Measurements from ENCODE around the gene MPP2. TPM values are rescaled to one million over a fixed set of nuclear protein-coding genes. Genes with fewer than 3 reads are reported as not detected.
A peak's percentile ranks its signal among the peaks of the same experiment; 100 is the strongest.

The MPP2 gene
- total and polyA plus RNA-seq, 2 experiments from 2014 or later = 1.3 to 1.4 TPM

DNA sequence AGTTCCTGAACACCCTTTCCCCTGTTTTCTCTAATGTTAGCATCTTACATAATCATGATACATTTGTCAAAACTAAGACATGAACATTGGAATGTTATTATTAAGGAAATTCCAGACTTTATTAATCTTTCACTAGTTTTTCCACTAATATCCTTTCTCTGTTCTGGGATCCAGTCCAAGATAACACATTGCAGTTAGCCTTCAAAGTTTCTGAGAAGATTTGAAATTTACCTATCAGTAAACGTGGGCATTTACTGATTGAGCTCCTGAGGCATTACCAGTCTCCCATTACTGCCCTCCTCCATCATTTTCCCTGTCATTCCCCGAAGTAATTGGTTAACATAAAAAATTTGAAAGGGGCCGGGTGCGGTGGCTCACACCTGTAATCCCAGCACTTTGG lies 66.1 kb downstream of the MPP2 start:
- no peaks in the 10 kb centered on the region for H3K9me2 ChIP-seq (replicated peaks; ENCODE audit: insufficient read depth)
- DNase-seq (ENCODE audit: low spot score) = no peak
- H3K27me3 ChIP-seq = no peaks in the 10 kb centered on the region
- H3K9me3 ChIP-seq (ENCODE audit: low read depth) = no peaks in the 10 kb centered on the region
- H3K4me2 ChIP-seq = no peak overlapping the region
- H3K4me3 ChIP-seq = no peak overlapping the region
- H3K36me3 ChIP-seq (replicated peaks; ENCODE audit: insufficient read depth, low read depth) = no peaks in the 10 kb centered on the region
- H2AFZ ChIP-seq = no peak overlapping the region
- 78% methylated on average over 4 of the region's 4 CpGs for WGBS (ENCODE audit: low lambda C conversion rate, missing lambda C conversion rate)
- no peaks in the 10 kb centered on the region for H4K20me1 ChIP-seq (ENCODE audit: insufficient read depth, poor library complexity, severe bottlenecking)
- TF ChIP-seq EZH2 (IDR thresholded peaks at IDR 0.05; ENCODE audit: borderline replicate concordance) (no peak), EZH2phosphoT487 (IDR thresholded peaks at IDR 0.05; ENCODE audit: low read depth, severe bottlenecking, unreplicated experiment) (no peak)
- TF ChIP-seq, protein P1, sequence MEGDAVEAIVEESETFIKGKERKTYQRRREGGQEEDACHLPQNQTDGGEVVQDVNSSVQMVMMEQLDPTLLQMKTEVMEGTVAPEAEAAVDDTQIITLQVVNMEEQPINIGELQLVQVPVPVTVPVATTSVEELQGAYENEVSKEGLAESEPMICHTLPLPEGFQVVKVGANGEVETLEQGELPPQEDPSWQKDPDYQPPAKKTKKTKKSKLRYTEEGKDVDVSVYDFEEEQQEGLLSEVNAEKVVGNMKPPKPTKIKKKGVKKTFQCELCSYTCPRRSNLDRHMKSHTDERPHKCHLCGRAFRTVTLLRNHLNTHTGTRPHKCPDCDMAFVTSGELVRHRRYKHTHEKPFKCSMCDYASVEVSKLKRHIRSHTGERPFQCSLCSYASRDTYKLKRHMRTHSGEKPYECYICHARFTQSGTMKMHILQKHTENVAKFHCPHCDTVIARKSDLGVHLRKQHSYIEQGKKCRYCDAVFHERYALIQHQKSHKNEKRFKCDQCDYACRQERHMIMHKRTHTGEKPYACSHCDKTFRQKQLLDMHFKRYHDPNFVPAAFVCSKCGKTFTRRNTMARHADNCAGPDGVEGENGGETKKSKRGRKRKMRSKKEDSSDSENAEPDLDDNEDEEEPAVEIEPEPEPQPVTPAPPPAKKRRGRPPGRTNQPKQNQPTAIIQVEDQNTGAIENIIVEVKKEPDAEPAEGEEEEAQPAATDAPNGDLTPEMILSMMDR (IDR thresholded peaks at IDR 0.05; ENCODE audit: poor library complexity) = no peak
- no peaks in the 10 kb centered on the region for H3K79me2 ChIP-seq
- no peak overlapping the region for H3K27ac ChIP-seq
- no peaks in the 10 kb centered on the region for H3K4me1 ChIP-seq (ENCODE audit: insufficient read depth)

DNA sequence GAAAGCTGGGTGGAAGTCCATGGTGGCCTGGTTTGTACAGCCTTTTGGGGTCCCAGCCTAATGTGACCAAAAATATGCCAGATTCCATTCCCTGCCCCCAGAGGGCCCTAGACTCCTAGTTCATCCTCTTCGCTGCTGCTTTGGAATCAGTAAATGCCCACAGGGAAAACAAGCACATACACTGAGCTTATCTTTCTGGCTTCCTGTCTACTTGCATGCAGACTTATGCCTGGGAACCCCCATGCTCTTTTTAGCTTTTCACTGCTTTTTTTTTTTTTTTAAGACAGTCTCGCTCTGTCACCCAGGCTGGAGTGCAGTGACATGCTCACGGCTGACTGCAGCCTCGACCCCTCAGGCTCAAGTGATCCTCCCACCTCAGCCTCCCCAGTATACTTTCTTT lies 66.5 kb downstream of the MPP2 start:
- TF ChIP-seq EZH2phosphoT487 (IDR thresholded peaks at IDR 0.05; ENCODE audit: low read depth, severe bottlenecking, unreplicated experiment) (no peak), EZH2 (IDR thresholded peaks at IDR 0.05; ENCODE audit: borderline replicate concordance) (no peak)
- TF ChIP-seq, protein P1 (IDR thresholded peaks at IDR 0.05; ENCODE audit: poor library complexity) = peak; percentile 15
- Histone ChIP-seq H3K79me2 (no peaks in the 10 kb centered on the region), H3K36me3 (replicated peaks; ENCODE audit: insufficient read depth, low read depth) (no peaks in the 10 kb centered on the region), H3K4me1 (ENCODE audit: insufficient read depth) (no peaks in the 10 kb centered on the region), H3K9me3 (ENCODE audit: low read depth) (no peaks in the 10 kb centered on the region), H3K4me2 (no peak overlapping the region), H3K9me2 (replicated peaks; ENCODE audit: insufficient read depth) (no peaks in the 10 kb centered on the region), H4K20me1 (ENCODE audit: insufficient read depth, poor library complexity, severe bottlenecking) (no peaks in the 10 kb centered on the region), H3K27ac (no peak overlapping the region), H2AFZ (no peak overlapping the region), H3K4me3 (no peak overlapping the region), H3K27me3 (no peaks in the 10 kb centered on the region)
- DNase-seq (ENCODE audit: low spot score) = no peak
- WGBS (ENCODE audit: low lambda C conversion rate, missing lambda C conversion rate) = 50% methylated on average over 4 of the region's 4 CpGs

DNA sequence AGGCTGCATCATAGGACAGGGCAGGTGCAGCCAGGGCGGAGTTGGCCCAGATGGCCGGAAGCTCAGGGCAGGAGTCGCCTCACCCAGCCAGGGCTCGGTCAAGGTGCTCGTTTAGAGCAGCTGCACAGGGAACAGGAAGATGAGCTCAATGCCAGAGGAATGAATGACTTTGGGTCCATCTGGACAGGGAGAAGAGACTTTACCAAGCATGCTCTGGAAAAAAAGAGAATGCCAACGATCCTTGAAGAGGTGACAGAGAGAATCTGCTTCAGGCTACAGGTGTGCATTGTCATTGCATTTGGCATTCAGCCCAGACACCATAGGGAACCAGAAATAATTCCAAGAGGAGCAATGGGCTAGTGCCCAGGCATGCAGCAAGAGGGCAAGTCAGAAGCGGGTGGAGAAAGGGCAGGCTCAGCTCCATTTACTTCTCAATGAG lies 67.6 kb downstream of the MPP2 start:
- H3K27ac ChIP-seq = no peak overlapping the region
- DNase-seq (ENCODE audit: low spot score) = no peak
- no peaks in the 10 kb centered on the region for H3K9me3 ChIP-seq (ENCODE audit: low read depth)
- WGBS (ENCODE audit: low lambda C conversion rate, missing lambda C conversion rate) = 69% methylated on average over 7 of the region's 7 CpGs
- no peaks in the 10 kb centered on the region for H3K36me3 ChIP-seq (replicated peaks; ENCODE audit: insufficient read depth, low read depth)
- H3K4me3 ChIP-seq = no peak overlapping the region
- no peaks in the 10 kb centered on the region for H3K79me2 ChIP-seq
- no peaks in the 10 kb centered on the region for H3K4me1 ChIP-seq (ENCODE audit: insufficient read depth)
- TF ChIP-seq EZH2phosphoT487 (IDR thresholded peaks at IDR 0.05; ENCODE audit: low read depth, severe bottlenecking, unreplicated experiment) (no peak), EZH2 (IDR thresholded peaks at IDR 0.05; ENCODE audit: borderline replicate concordance) (no peak)
- TF ChIP-seq, protein P1 (IDR thresholded peaks at IDR 0.05; ENCODE audit: poor library complexity) = no peak
- no peaks in the 10 kb centered on the region for H3K9me2 ChIP-seq (replicated peaks; ENCODE audit: insufficient read depth)
- H2AFZ ChIP-seq = no peak overlapping the region
- no peak overlapping the region for H3K4me2 ChIP-seq
- no peaks in the 10 kb centered on the region for H3K27me3 ChIP-seq
- no peaks in the 10 kb centered on the region for H4K20me1 ChIP-seq (ENCODE audit: insufficient read depth, poor library complexity, severe bottlenecking)

DNA sequence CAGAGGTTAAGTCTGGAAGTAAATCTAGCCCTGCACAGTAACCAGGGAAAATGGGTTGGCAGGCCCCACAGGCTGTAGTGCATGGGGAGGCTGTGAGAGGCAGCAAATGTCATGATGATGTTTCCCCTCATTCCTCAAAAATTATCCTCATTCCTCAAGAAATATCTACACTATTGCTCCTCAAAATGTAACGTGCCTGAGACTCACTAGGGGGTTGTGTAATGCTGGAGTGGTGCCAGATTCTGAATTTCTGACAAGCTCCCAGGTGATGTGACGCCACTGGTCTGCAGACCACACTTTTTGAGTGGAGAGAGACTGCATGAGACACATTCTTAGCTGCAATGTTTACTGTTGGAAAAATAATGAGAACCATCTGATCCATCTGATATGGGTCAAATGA lies 73.2 kb downstream of the MPP2 start:
- no peaks in the 10 kb centered on the region for H3K27me3 ChIP-seq
- WGBS (ENCODE audit: low lambda C conversion rate, missing lambda C conversion rate) = 57% methylated on average over 2 of the region's 2 CpGs
- no peak for DNase-seq (ENCODE audit: low spot score)
- no peak overlapping the region for H2AFZ ChIP-seq
- peaks cover 7% of the 10 kb centered on the region for H3K4me1 ChIP-seq (ENCODE audit: insufficient read depth)
- H3K27ac ChIP-seq = no peak overlapping the region
- no peaks in the 10 kb centered on the region for H4K20me1 ChIP-seq (ENCODE audit: insufficient read depth, poor library complexity, severe bottlenecking)
- H3K4me2 ChIP-seq = peak overlapping the region; percentile 99
- H3K79me2 ChIP-seq = no peaks in the 10 kb centered on the region
- no peaks in the 10 kb centered on the region for H3K9me2 ChIP-seq (replicated peaks; ENCODE audit: insufficient read depth)
- H3K4me3 ChIP-seq = no peak overlapping the region
- no peaks in the 10 kb centered on the region for H3K36me3 ChIP-seq (replicated peaks; ENCODE audit: insufficient read depth, low read depth)
- H3K9me3 ChIP-seq (ENCODE audit: low read depth) = no peaks in the 10 kb centered on the region
- no peak for TF ChIP-seq EZH2phosphoT487 (IDR thresholded peaks at IDR 0.05; ENCODE audit: low read depth, severe bottlenecking, unreplicated experiment)
- no peak for TF ChIP-seq EZH2 (IDR thresholded peaks at IDR 0.05; ENCODE audit: borderline replicate concordance)
- TF ChIP-seq, protein P1 (IDR thresholded peaks at IDR 0.05; ENCODE audit: poor library complexity) = no peak

Measured in hepatocyte (in vitro differentiated cells).